Activated CD4-positive, alpha-beta T cell treated with anti-CD3 and anti-CD28 coated beads for 48 hours (primary cell): Measurements from ENCODE around the gene S100A9.
A peak's percentile ranks its signal among the peaks of the same experiment; 100 is the strongest.
"Not testable (repeated sequence)": the region's sequence is repeated elsewhere in the genome, so short reads cannot be mapped to it uniquely, and the experiment has no call there.

Source experiments
- DNase-seq: peaks from one replicate; pipeline ENCODE4 v3.0.0-alpha.2; 2020

The S100A9 gene

DNA sequence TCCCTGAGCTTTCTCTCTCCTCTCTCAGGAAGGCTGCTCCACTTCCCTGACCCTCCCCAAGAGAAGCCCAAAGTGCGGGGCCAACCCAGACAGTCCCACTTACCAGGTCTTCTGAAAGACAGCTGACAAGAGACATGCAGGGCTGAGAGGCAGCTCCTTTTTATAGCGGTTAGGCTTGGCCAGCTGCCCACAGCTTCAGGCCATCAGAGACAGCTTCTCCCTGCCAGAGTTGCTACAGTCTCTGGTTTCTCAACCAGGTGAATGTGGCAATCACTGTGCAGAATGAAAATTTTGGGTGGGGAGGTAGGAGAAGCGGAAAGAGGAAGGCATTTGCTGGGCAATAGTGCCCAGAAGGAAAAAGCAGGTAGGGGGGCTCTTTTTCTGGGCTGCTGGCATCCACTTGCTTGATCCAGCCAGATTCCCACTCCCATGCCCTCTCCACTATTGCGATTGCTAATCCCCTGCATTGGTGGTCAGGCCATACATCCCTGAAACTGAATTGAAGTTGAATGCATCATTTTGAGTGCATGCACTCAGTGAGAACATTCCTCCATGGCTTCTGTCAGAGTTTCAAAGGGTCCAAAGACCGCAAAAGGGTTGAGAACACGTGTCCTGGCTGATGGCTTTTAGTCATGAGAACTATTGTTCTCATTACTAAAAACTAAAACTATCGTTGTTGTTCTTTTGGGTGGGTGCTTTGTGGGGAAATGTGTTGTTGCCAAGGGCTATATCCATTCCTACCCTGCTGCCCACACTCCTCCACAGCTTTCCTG, 33.5 kb downstream of the S100A9 start, which contains the start of gene S100A8:
S100A8 (minus strand) TSS at position 136 of the 773 bp plus-strand sequence. CDS start 538 bp downstream, outside the sequence.
- DNase-seq, result no peak

DNA sequence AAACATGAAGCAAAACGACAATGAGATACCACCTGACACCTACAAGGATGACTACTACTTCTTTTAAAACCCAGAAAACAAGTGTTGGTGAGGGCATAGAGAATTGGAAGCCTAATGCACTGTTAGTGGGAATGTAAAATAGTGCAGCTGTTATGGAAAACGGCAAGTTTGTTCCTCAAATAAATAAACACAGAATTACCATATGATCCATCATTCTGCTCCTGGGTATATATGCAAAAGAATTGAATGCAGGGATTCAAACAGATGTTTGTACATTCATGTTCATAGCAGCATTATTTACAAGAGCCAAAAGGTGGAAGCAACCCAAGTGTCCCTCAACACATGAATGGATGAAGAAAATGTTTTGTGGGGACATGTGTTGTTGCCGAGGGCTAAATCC, 34.6 kb downstream of the S100A9 start:
- DNase-seq, result no peak

DNA sequence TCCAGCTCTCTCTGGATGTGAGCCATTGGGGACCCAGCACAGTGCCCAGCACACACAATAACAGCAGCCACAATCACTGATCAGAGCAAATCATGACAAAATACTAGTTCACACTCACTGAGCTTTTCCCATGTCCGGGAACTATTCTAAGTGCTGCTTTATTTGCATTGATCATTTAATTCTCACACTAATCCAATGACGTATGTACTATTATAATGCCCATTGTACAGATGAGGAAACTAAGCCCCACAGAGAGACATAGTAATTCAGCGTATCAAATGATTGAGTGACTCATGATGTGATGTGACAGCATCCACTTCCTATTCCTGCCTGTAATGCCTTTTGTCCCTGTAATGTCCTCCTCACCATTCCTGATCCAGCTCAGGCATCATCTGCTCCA, 35.2 kb downstream of the S100A9 start:
- DNase-seq, result no peak

DNA sequence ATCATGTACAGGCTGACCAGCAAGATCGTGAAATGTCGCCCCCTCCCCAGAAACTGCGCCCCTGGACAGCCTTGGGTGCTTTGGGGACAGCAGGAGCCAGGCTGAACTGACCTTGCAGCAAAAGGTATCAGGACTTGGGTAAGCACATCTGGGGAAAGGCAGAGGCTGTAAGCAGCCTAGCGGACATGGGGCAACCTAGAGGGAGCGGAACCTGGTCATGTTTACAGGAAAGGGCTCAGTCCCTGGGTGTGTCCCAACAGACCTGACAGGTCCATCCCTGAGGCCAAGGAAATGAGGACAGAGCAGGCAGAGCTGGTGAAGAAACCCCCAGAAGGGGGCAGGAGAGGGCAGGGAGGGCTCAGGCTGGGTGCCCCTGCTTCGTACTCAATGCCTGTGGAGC, 36.3 kb downstream of the S100A9 start:
- DNase-seq, result no peak

DNA sequence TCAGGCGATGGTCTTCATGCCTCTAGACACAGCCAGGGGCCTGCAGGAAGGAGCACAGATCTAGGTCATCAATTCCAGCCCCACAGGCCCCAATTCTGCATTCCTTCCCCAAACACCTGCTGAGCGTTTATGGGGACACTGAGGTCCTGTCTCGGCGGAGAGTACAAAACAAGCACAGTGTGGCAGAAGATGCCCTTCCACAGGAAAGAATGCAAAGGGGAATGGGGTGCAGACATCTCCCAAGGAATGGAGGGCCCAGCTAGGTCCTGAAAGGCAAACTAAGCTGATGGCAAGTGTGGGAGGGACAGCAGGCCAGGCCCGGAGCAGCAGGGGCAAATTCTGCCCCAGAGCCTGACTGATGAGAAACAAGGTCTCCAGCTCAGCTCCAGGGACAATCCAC, 36.7 kb downstream of the S100A9 start:
- no peak for DNase-seq

DNA sequence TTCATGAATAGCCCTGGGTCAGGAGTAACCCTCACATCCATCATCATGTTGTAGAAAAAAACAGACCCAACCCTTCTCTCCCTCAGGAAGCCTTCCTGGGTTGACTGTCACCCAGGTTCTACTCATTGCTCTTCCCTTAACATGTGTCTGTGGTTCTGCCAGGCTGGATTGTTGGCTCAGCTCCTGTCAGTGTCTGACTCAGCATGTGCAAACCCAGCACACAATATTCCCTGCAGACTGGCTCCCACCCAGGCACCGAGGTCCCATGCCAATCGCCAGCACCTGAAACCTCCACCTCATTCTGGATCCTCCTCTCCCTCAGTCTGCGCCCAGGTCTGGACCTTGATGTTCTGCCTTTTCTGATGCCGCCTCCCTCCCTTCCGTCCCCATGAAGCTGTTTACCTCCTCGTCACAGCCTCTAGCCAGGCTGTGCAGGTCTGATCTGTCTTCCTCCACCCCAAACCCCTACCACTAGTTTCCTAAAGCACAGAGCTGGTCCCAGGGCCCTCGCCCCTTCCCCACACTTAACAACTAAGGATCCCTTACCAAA, 37.6 kb downstream of the S100A9 start:
- no peak for DNase-seq

DNA sequence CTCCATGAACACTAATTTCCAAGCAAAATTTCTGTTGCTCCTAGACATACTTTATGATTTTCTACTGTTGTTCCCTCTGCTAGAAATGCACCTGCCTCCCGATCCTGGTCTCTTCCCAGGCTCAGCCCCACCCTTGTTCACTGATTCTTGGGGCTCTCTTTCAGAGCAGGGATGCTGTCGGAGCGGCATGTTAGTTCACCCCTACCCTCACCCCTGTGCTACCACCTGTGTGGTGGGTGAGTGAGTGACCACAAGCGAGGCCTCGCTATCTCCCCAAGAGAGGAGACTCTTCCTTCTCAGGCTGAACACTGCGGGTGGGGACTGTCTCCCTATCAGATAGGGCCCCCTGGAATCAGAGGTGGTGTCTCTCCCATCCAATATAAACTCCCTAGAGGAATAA, 38.1 kb downstream of the S100A9 start:
- DNase-seq, result no peak

DNA sequence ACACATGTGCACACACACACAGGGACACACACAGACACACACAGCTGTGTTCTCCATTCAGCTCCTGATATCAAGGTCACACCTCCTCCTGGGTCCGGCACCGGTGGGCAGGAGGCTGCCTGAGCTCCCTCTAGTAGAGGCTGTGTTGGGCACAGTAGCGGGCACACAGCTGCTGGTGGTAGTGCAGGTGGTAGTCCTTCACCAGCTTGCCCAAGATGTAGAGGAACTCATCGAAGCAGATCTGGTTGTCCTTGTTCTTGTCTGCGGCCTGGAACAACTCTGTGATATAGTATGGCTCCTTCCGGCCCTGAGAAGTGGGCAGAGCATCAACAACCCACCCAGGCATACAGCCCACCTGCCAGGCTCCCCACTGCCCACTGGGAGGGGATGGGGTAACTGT, 38.8 kb downstream of the S100A9 start:
- no peak for DNase-seq

DNA sequence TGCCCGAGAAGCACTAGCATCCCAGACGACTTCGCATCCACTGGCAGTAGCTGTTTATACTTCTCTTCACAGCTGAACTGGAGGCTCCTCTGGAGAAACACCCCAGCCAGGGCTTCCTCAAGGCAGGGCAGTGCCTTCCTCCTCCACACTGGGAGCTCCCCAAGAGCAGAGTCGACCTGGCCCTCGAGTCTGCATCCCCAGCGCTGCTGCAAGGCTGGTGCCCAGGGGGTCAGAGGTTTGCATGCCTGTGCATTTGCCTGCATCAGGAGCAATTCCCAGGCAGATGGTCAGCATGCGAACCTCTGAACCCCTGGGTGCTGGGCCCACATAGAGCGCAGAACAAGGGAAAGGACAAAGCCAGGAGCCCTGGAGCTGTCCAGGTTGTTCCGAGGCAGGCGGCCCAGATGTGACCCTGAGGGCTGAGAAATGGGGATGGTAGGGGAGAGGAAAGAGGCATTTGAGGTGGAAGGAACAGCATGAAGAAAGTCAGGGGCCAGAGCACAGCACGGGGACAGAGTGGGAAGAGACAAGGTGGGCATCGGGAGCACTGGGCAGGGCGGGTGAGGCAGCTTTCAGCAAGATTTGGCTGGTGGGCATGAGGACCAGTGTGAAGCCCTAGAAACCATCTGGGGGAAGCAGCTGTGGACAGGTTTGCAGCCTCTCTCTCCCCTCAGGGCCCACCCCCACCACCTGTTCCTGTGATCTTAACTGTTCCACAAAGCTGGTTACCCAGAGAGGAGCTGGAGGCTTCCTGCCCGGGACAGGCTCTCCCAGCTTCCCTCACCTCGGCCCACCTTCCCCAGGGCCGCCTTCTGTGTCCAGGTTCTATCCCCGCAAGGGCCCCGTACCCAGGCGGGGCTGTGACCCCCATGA, 39.6 kb downstream of the S100A9 start:
- DNase-seq, result no peak

DNA sequence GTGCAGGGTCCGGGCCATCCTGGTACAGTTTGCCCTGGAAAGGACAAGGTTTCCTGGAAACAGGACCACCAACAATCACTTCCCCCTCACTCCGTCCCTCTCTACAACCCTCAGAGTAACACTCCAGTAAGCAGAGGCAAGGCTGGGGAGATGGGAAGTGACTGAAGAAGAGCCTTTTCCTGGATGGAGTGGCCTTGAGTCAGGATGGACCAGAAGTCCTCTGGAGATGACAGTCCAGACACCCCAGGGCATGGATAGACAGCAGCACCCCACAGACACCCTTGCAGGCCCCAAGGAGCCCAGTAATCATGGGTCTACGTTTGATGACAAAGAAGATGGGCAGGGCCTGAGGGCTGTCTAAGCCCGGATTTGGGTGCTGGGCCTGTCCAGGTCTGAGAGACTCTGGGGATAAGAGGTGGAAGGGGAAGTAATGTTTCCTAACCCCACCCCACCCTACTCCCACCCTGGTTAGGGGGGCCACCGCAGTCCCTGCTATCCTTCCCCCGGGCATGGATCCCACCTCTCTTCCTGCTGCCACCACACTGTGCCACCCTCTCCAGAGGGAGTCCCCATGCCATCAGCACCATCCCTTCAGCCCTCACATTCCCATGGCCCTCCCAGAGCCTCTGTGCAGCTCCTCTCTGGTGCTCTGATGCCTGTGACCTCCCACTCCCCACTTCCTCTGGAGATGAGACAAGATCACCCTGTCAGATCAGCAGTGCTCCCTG, 40.4 kb downstream of the S100A9 start:
- no peak for DNase-seq

DNA sequence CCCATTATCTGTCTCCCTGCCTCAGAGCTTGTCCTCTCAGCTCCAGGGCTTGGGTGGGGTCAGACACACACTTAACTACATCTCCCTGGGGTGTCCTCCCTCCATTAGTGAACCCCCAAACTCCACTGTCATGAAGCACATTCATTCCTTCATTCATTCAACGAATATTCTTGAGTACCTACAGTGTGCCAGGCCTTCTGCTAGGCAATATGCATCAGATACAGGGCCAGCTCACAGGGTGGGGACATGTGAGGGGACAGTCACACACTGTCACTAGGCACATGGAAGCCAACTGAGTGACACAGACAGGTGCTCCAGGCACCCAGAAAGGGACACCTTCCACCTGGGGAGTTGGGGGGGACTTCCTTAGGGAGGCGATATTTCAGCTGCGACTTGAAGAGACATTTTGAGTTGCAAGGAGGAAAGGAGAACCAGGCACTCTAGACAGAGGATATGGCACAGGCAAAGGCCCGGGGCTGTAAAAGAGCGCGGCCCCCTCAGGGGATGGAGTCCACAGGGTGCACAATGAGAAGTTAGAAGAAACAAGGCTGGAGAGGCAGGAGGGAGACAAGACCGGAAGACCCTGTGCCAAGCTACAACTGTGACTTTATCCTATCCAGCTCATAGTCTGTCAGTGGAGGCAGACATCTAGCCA, 41.9 kb downstream of the S100A9 start:
- DNase-seq, result no peak

DNA sequence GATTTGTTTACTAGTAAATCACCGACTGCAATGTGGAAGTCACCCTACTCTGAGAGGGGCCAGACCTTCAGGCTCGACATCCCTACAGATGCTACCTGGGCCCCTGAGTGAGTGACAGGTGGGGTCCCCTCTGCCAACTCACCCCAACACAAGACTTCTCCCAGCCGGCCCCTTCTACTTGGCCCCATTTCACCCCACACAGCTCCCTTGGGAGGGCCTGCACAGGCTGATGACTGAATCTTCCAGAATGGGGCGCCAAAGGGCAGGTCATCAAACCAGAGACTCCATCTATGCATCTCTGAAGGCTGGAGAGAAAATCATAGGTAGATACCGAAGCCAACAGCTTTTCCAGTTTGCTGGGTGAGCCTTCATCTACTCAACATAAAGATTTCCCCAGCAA, 42.6 kb downstream of the S100A9 start:
- DNase-seq, result no peak

DNA sequence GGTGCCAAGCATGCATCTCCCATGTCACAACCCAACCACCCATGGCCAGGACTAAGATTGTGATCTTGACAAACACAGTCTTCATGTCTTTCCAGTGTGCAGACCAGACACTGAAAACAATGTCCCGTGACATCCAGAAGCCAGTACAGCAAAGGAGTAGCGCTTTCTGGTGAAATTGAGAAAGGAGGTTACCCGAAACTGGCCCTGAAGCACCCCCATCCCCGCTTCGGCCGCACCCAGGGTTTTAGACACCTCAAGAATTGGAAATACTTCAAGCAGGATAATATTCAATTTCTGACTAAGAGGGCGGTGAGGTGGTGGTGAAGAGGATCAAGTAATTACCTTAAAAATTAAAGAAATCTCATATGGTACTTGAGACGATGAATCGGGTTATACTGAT, 43.8 kb downstream of the S100A9 start:
- no peak for DNase-seq

DNA sequence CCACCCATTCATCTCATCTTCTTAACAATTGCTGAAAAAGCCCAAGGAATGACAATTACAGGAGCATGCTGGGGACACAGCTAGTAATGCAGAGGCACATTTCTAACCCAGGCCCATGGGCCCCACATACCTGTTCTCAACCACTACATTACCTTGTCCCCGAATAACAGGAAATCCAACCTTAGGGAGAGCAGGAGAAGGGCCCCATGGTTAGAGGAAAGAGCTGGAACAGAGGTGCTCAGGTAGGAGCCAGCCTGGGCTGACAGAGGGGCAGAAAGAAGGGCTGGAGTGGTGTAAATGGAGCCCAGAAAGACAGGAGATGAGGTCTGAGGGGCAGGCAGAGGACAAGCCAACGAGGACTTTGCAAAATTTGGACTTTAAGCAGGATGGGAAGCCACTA, 44.6 kb downstream of the S100A9 start:
- no peak for DNase-seq

DNA sequence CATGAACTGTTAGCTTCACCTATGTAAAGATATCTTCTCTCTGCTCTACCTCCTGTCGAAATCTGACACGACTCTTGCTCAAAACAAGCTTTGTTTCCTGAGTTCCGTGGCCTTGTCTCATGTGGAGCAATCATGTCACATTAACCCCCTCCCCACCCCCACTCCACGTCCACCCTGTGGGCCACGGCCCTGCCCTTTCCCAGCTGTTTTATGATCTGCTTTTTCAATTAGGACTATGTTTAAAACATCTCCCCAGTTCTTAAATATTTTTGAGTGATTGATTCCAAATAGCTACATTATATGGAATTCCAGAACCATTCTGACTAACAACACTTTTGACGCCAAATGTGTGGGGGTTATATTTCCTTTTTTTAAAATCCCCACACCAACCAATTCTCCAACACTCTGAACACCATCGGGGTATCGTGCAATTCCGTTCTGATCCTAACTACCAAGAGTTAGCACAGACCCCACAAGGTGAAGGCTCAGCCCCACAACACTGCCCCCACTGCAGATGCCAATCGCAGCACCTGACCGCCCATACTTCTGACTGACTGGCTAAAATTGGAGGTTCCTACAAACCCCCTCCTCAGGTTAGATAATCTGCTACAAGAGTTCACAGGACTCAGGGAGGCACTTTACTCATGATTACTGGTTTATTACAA, 45.9 kb downstream of the S100A9 start:
- no peak for DNase-seq

DNA sequence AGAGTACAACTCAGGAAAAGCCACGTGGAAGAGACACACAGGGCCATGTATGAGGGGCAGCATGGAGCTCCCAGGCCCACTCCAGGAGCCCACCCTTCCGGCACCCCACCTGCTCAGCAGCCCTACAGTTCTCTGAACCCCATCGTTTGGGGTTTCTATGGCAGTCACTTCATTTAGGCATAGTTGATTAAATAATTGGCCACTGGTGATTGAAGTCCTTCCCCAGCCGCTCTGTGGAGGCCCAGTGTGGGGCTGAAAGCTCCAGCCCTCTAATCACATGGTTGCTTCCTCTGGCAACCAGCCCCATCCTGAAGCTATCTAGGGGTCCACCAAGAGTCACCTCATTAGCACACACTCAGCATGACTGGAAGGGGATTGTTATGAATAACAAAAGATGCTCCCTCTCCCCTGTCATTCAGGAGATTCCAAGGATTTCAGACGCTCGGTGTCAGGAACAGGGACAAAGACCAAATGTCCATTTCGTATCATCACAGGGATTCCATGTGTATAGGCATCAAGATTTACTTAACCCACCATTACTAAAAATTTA, 46.5 kb downstream of the S100A9 start:
- no peak for DNase-seq

DNA sequence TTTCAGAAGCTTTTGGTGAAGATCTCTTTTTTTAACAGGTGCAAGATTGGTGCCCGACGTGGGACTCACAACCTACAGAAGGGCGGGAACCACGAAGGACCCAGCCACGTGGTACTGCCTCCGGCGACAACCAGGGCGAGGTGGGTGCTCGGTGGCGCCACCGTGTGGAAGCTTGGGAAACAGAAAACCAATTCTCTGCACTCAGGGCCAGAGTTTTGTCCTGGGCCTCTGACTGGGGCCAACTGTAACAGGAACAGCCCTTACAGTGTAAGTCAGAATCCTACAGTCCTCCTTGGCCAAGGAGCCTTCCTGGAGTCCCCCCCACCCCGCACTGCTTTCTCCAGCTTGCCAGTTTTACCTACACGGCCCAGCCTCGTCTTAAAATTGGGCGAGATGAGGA, 47.1 kb downstream of the S100A9 start:
- DNase-seq, result peak; percentile 83

DNA sequence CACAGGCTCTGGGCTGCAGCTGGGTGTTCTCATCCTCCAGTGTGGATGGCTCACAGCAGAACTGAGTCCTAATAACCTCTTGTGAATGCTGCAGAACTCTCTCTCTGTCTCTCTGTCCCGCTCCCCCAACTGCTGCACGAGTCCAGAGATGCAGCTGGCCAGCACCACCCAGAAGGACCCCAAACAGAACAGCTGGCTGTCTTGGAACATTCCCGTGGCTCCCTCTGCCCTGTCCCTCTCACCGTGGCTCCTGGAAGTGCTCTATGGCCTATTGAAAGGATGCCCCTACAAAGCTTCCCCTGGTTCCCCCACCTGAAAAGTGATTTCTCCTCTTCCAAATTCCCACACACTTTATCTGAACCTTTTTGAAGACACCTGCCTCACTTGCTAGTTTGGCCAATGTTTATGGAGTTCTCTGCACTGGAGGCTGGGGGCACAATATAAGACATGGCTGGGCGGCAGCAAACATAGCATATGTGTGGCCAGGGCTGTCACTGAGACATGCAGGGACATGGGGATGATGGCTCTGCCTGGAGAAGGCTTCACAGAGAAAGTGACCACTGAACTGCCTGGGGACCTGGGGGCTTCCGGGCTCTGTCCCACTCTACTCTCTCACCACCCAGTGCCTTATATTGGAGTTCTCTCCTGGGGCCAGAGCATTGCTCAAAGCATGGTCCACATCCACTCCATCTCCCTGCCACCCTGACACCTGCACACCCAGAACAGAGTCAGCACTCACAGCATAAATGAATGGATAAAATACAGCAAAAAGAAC, 48.4 kb downstream of the S100A9 start:
- DNase-seq, result not testable (repeated sequence)

DNA sequence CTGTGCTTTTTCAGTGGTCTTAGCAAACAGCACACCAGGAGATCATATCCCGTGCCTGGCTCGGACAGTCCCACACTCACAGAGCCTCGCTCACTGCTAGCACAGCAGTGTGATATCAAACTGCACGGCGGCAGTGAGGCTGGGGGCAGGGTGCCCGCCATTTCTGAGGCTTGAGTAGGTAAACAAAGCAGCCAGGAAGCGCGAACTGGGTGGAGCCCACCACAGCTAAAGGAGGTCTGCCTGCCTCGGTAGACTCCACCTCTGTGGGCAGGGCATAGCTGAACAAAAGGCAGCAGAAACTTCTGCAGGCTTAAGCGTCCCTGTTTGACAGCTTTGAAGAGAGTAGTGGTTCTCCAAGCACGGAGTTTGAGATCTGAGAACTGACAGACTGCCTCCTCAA, 49.6 kb downstream of the S100A9 start:
- DNase-seq, result not testable (repeated sequence)
